Testis (tissue), 3 donors: ENCODE data around the gene TMEM106C. TPM values are rescaled to one million over a fixed set of nuclear protein-coding genes. Genes with fewer than 3 reads are reported as not detected.

Source experiments
- DNase-seq: peaks from one replicate; pipeline ENCODE4 v3.0.0-alpha.2; 2019
- H3K27ac ChIP-seq, 2 donors: fragments of 200-600 bp; sonication (generic); one replicate each; pipeline ENCODE4 v1.5.1; 2019
- H3K27me3 ChIP-seq: fragments of 200-600 bp; sonication (generic); one replicate; pipeline ENCODE4 v1.5.1; 2019
- H3K36me3 ChIP-seq: fragments of 200-600 bp; sonication (generic); one replicate; pipeline ENCODE4 v1.5.1; 2017; ENCODE audit warnings: low read depth; ENCODE audit errors: missing control alignments
- H3K4me1 ChIP-seq: fragments of 200-600 bp; sonication (generic); one replicate; pipeline ENCODE4 v1.5.1; 2019
- H3K4me3 ChIP-seq, 2 donors: fragments of 200-600 bp; sonication (generic); one replicate each; pipeline ENCODE4 v1.5.1; 2017 to 2019
- H3K9me3 ChIP-seq: fragments of 200-600 bp; sonication (generic); one replicate; pipeline ENCODE4 v1.5.1; 2017
- CTCF ChIP-seq, 3 experiments: fragments of 450-650 bp in 2 of 3; fragments of 200-600 bp in 1 of 3; sonication (generic) in 1 of 3; IDR thresholded peaks; one replicate each; pipeline ENCODE4 v1.5.1; 2016 to 2019; ENCODE audit warnings: antibody characterized with exemption in 3 of 3, mild to moderate bottlenecking in 2 of 3, moderate library complexity in 1 of 3
- POLR2A ChIP-seq: fragments of 450-650 bp; IDR thresholded peaks from one replicate; pipeline ENCODE4 v1.6.1; 2017; ENCODE audit warnings: antibody characterized with exemption, mild to moderate bottlenecking, moderate library complexity
- WGBS, 2 donors: methylation state at CpG; one replicate each; pipeline ENCODE4 v1.1.5; 2018; 5-methylcytosine and 5-hydroxymethylcytosine counted together
- intact Hi-C: fragments of 100-400 bp; cut with DNase I; formaldehyde crosslinking; loops from one replicate; pipeline ENCODE4 v1.15.1; 2023; ENCODE audit warnings: low total_unique reads
- polyA plus RNA-seq: library from polyadenylated mRNA; stranded (reverse); fragments of 350-450 nt; fragmentation: Illumina TruSeq; extraction: RNeasy Lipid Tissue Mini Kit (QIAGEN cat#74804); gene quantifications from one replicate; pipeline ENCODE4 v1.2.3, GENCODE V29; 2014; ENCODE audit warnings: low read depth, low replicate concordance; ENCODE audit not compliant: insufficient read depth
- total RNA-seq, 2 donors: library from RNA; depleted of rRNA; stranded (reverse); fragments of >200 nt; gene quantifications; one replicate each; pipeline ENCODE4 v1.2.3, GENCODE V29; 2016

TMEM106C gene
- total and polyA plus RNA-seq, 3 donors from 2014 or later, result 63.5 to 132 (median 91.1) TPM

GRCh38 chr12:47964106-47964728 is 821 bp downstream of the TMEM106C start:
- intact Hi-C loops, result no loop called here
- Histone ChIP-seq H3K27ac (peak overlapping the region in 1 of 2 donors; percentile 67), H3K27me3 (no peaks in the 10 kb centered on the region), H3K4me3 (peak overlapping the region; percentile 62 to 85), H3K4me1 (peaks cover 11% of the 10 kb centered on the region), H3K36me3 (no peaks in the 10 kb centered on the region), H3K9me3 (no peaks in the 10 kb centered on the region)
- no peak for TF ChIP-seq CTCF (IDR thresholded peaks at IDR 0.05)
- no peak for TF ChIP-seq POLR2A
- DNase-seq, result peak; percentile 59
- WGBS, 2 donors, result 13 to 20% methylated on average over 18 of the region's 18 CpGs

GRCh38 chr12:47965581-47965980 is 2.2 kb downstream of the TMEM106C start:
- Histone ChIP-seq H3K4me3 (no peak overlapping the region), H3K4me1 (peaks cover 11% of the 10 kb centered on the region), H3K9me3 (no peaks in the 10 kb centered on the region), H3K27ac (no peak overlapping the region), H3K27me3 (no peaks in the 10 kb centered on the region), H3K36me3 (no peaks in the 10 kb centered on the region)
- WGBS, 2 donors, result 83 to 94% methylated on average over 3 of the region's 3 CpGs
- no peak for DNase-seq
- TF ChIP-seq POLR2A (no peak), CTCF (IDR thresholded peaks at IDR 0.05) (no peak)
- intact Hi-C loops, result no loop called here

- no peak for DNase-seq
- peaks cover 10% of the 10 kb centered on the region for H3K4me1 ChIP-seq
- intact Hi-C loops, result no loop called here
- no peak overlapping the region for H3K4me3 ChIP-seq
- H3K9me3 ChIP-seq, result no peaks in the 10 kb centered on the region
- no peak overlapping the region for H3K27ac ChIP-seq
- TF ChIP-seq POLR2A (no peak), CTCF (IDR thresholded peaks at IDR 0.05) (no peak)
- 61 to 63% methylated on average over 5 of the region's 5 CpGs for WGBS, 2 donors
- H3K36me3 ChIP-seq, result no peaks in the 10 kb centered on the region
- H3K27me3 ChIP-seq, result no peaks in the 10 kb centered on the region
These were observed 4.3 kb downstream of the TMEM106C start for GRCh38 chr12:47967461-47968321.

GRCh38 chr12:47969845-47970244 is 6.4 kb downstream of the TMEM106C start:
- no peaks in the 10 kb centered on the region for H3K4me1 ChIP-seq
- WGBS, 2 donors, result 79 to 84% methylated on average over 3 of the region's 3 CpGs
- H3K27ac ChIP-seq, result no peak overlapping the region
- no peak for DNase-seq
- TF ChIP-seq CTCF (IDR thresholded peaks at IDR 0.05) (no peak), POLR2A (no peak)
- H3K9me3 ChIP-seq, result no peaks in the 10 kb centered on the region
- intact Hi-C loops, result no loop called here
- no peaks in the 10 kb centered on the region for H3K36me3 ChIP-seq
- no peak overlapping the region for H3K4me3 ChIP-seq
- no peaks in the 10 kb centered on the region for H3K27me3 ChIP-seq
